Activated naive CD8-positive, alpha-beta T cell treated with anti-CD3 and anti-CD28 coated beads for 36 hours (primary cell): ENCODE measurements around the gene PTBP3. TPM values are rescaled to one million over a fixed set of nuclear protein-coding genes. Genes with fewer than 3 reads are reported as not detected.
A peak's percentile ranks its signal among the peaks of the same experiment; 100 is the strongest.
"Not testable (repeated sequence)": the region's sequence is repeated elsewhere in the genome, so short reads cannot be mapped to it uniquely, and the experiment has no call there.

Experiments used
- DNase-seq: peaks from one replicate; pipeline ENCODE4 v3.0.0; 2021
- H3K27ac Mint-ChIP-seq: one replicate; pipeline ENCODE4 v1.8.0; 2022; ENCODE audit warnings: mild to moderate bottlenecking, moderate library complexity, mixed read lengths
- H3K27me3 Mint-ChIP-seq: one replicate; pipeline ENCODE4 v1.8.0; 2022; ENCODE audit warnings: mild to moderate bottlenecking, mixed read lengths
- H3K36me3 Mint-ChIP-seq: one replicate; pipeline ENCODE4 v1.8.0; 2021; ENCODE audit warnings: mild to moderate bottlenecking, mixed read lengths
- H3K4me1 Mint-ChIP-seq: one replicate; pipeline ENCODE4 v1.8.0; 2021; ENCODE audit warnings: mixed read lengths
- H3K4me3 Mint-ChIP-seq: one replicate; pipeline ENCODE4 v1.8.0; 2022; ENCODE audit warnings: mild to moderate bottlenecking, moderate library complexity, mixed read lengths
- H3K9me3 Mint-ChIP-seq: one replicate; pipeline ENCODE4 v1.8.0; 2022; ENCODE audit warnings: mixed read lengths
- total RNA-seq, 2 experiments: library from RNA; stranded (reverse); gene quantifications; one replicate each; pipeline ENCODE4 v1.2.3, GENCODE V29; 2021

The PTBP3 gene
- total RNA-seq, 2 experiments from 2014 or later: 116 to 118 TPM

GRCh38 chr9:112369817-112370216 is 36.4 kb upstream of the PTBP3 start:
- peaks cover 14% of the 10 kb centered on the region for H3K36me3 Mint-ChIP-seq
- no peaks in the 10 kb centered on the region for H3K27me3 Mint-ChIP-seq
- H3K4me1 Mint-ChIP-seq: no peaks in the 10 kb centered on the region
- H3K9me3 Mint-ChIP-seq: peaks cover 26% of the 10 kb centered on the region
- H3K4me3 Mint-ChIP-seq: no peak overlapping the region
- no peak for DNase-seq
- no peak overlapping the region for H3K27ac Mint-ChIP-seq

GRCh38 chr9:112367465-112367864 is 34.0 kb upstream of the PTBP3 start:
- Mint-ChIP-seq H3K9me3 (peaks cover 26% of the 10 kb centered on the region), H3K4me3 (no peak overlapping the region), H3K36me3 (peaks cover 8% of the 10 kb centered on the region), H3K4me1 (no peaks in the 10 kb centered on the region), H3K27ac (no peak overlapping the region), H3K27me3 (no peaks in the 10 kb centered on the region)
- no peak for DNase-seq

- Mint-ChIP-seq H3K4me1 (peaks cover 2% of the 10 kb centered on the region), H3K4me3 (no peak overlapping the region), H3K9me3 (peaks cover 26% of the 10 kb centered on the region), H3K27ac (no peak overlapping the region), H3K36me3 (peaks cover 8% of the 10 kb centered on the region), H3K27me3 (no peaks in the 10 kb centered on the region)
- no peak for DNase-seq
Measured at GRCh38 chr9:112366591-112366990, 33.2 kb upstream of the PTBP3 start.

- not testable (repeated sequence) for H3K27me3 Mint-ChIP-seq, H3K36me3 Mint-ChIP-seq, H3K4me3 Mint-ChIP-seq, H3K4me1 Mint-ChIP-seq, H3K27ac Mint-ChIP-seq, DNase-seq
- H3K9me3 Mint-ChIP-seq: peaks cover 22% of the 10 kb centered on the region
Measured at GRCh38 chr9:112365257-112365656, 31.8 kb upstream of the PTBP3 start.

- H3K9me3 Mint-ChIP-seq: peaks cover 20% of the 10 kb centered on the region
- peaks cover 8% of the 10 kb centered on the region for H3K36me3 Mint-ChIP-seq
- H3K27ac Mint-ChIP-seq: no peak overlapping the region
- H3K4me1 Mint-ChIP-seq: peaks cover 13% of the 10 kb centered on the region
- no peak overlapping the region for H3K4me3 Mint-ChIP-seq
- DNase-seq: no peak
- no peaks in the 10 kb centered on the region for H3K27me3 Mint-ChIP-seq
Measured at GRCh38 chr9:112364761-112365160, 31.3 kb upstream of the PTBP3 start.

GRCh38 chr9:112361601-112362000 is 28.2 kb upstream of the PTBP3 start:
- Mint-ChIP-seq H3K4me3 (no peak overlapping the region), H3K27me3 (no peaks in the 10 kb centered on the region), H3K9me3 (peaks cover 7% of the 10 kb centered on the region), H3K27ac (no peak overlapping the region), H3K4me1 (peaks cover 13% of the 10 kb centered on the region), H3K36me3 (peaks cover 1% of the 10 kb centered on the region)
- no peak for DNase-seq

- DNase-seq: no peak
- H3K4me3 Mint-ChIP-seq: no peak overlapping the region
- peak overlapping the region; percentile 71 for H3K27ac Mint-ChIP-seq
- peaks cover 19% of the 10 kb centered on the region for H3K4me1 Mint-ChIP-seq
- H3K9me3 Mint-ChIP-seq: peaks cover 7% of the 10 kb centered on the region
- no peaks in the 10 kb centered on the region for H3K27me3 Mint-ChIP-seq
- peaks cover 3% of the 10 kb centered on the region for H3K36me3 Mint-ChIP-seq
Measured at GRCh38 chr9:112360047-112360804, 26.8 kb upstream of the PTBP3 start.

GRCh38 chr9:112355427-112355897 is 22.0 kb upstream of the PTBP3 start:
- DNase-seq: no peak
- H3K27me3 Mint-ChIP-seq: no peaks in the 10 kb centered on the region
- no peak overlapping the region for H3K4me3 Mint-ChIP-seq
- H3K4me1 Mint-ChIP-seq: peaks cover 28% of the 10 kb centered on the region
- peaks cover 5% of the 10 kb centered on the region for H3K9me3 Mint-ChIP-seq
- H3K27ac Mint-ChIP-seq: peak overlapping the region; percentile 90
- peaks cover 3% of the 10 kb centered on the region for H3K36me3 Mint-ChIP-seq

GRCh38 chr9:112354081-112354743 is 20.8 kb upstream of the PTBP3 start:
- Mint-ChIP-seq H3K27ac (peak overlapping the region; percentile 90), H3K9me3 (peaks cover 5% of the 10 kb centered on the region), H3K4me3 (no peak overlapping the region), H3K27me3 (no peaks in the 10 kb centered on the region), H3K36me3 (peaks cover 3% of the 10 kb centered on the region), H3K4me1 (peaks cover 21% of the 10 kb centered on the region)
- DNase-seq: no peak

GRCh38 chr9:112352209-112352608 is 18.8 kb upstream of the PTBP3 start:
- Mint-ChIP-seq H3K4me3 (no peak overlapping the region), H3K27me3 (peaks cover 6% of the 10 kb centered on the region), H3K4me1 (peaks cover 34% of the 10 kb centered on the region), H3K36me3 (peaks cover 5% of the 10 kb centered on the region), H3K27ac (no peak overlapping the region), H3K9me3 (peaks cover 8% of the 10 kb centered on the region)
- DNase-seq: no peak

- no peak for DNase-seq
- Mint-ChIP-seq H3K9me3 (peaks cover 7% of the 10 kb centered on the region), H3K36me3 (peaks cover 5% of the 10 kb centered on the region), H3K4me3 (no peak overlapping the region), H3K4me1 (peaks cover 34% of the 10 kb centered on the region), H3K27ac (no peak overlapping the region), H3K27me3 (peaks cover 6% of the 10 kb centered on the region)
Measured at GRCh38 chr9:112351184-112351583, 17.8 kb upstream of the PTBP3 start.

- H3K36me3 Mint-ChIP-seq: peaks cover 2% of the 10 kb centered on the region
- peak overlapping the region; percentile 75 for H3K4me3 Mint-ChIP-seq
- no peak for DNase-seq
- H3K27me3 Mint-ChIP-seq: peaks cover 6% of the 10 kb centered on the region
- peaks cover 15% of the 10 kb centered on the region for H3K4me1 Mint-ChIP-seq
- peaks cover 3% of the 10 kb centered on the region for H3K9me3 Mint-ChIP-seq
- peak overlapping the region; percentile 81 for H3K27ac Mint-ChIP-seq
Measured at GRCh38 chr9:112349008-112349333, 15.6 kb upstream of the PTBP3 start.

GRCh38 chr9:112348257-112349007 is 15.0 kb upstream of the PTBP3 start:
- H3K4me3 Mint-ChIP-seq: peak overlapping the region; percentile 75
- peaks cover 6% of the 10 kb centered on the region for H3K27me3 Mint-ChIP-seq
- peaks cover 3% of the 10 kb centered on the region for H3K9me3 Mint-ChIP-seq
- DNase-seq: peak; percentile 78
- peaks cover 14% of the 10 kb centered on the region for H3K4me1 Mint-ChIP-seq
- peaks cover 2% of the 10 kb centered on the region for H3K36me3 Mint-ChIP-seq
- H3K27ac Mint-ChIP-seq: peak overlapping the region; percentile 81

- Mint-ChIP-seq H3K9me3 (no peaks in the 10 kb centered on the region), H3K4me1 (no peaks in the 10 kb centered on the region), H3K27ac (no peak overlapping the region), H3K27me3 (no peaks in the 10 kb centered on the region), H3K36me3 (no peaks in the 10 kb centered on the region), H3K4me3 (no peak overlapping the region)
- no peak for DNase-seq
Measured at GRCh38 chr9:112341730-112342129, 8.3 kb upstream of the PTBP3 start.

GRCh38 chr9:112339886-112340285 is 6.5 kb upstream of the PTBP3 start:
- DNase-seq: no peak
- no peak overlapping the region for H3K4me3 Mint-ChIP-seq
- no peak overlapping the region for H3K27ac Mint-ChIP-seq
- no peaks in the 10 kb centered on the region for H3K9me3 Mint-ChIP-seq
- H3K27me3 Mint-ChIP-seq: no peaks in the 10 kb centered on the region
- H3K4me1 Mint-ChIP-seq: peaks cover 2% of the 10 kb centered on the region
- H3K36me3 Mint-ChIP-seq: no peaks in the 10 kb centered on the region
